ENCODE data around the gene ADGRG1.

GRCh38 chr16:57624806-57625500, 3.5 kb upstream of the ADGRG1 start:
- no peak for TF ChIP-seq CTCF (IDR thresholded peaks at IDR 0.05; ENCODE audit: borderline replicate concordance, extremely low read depth, low read length, poor library complexity, severe bottlenecking)
- TF ChIP-seq EZH2 (IDR thresholded peaks at IDR 0.05; ENCODE audit: borderline replicate concordance, low read depth, low read length, severe bottlenecking), result no peak

Data from DND-41 (cell line).